Measurements from ENCODE around the gene MCCC1.

The MCCC1 gene

DNA sequence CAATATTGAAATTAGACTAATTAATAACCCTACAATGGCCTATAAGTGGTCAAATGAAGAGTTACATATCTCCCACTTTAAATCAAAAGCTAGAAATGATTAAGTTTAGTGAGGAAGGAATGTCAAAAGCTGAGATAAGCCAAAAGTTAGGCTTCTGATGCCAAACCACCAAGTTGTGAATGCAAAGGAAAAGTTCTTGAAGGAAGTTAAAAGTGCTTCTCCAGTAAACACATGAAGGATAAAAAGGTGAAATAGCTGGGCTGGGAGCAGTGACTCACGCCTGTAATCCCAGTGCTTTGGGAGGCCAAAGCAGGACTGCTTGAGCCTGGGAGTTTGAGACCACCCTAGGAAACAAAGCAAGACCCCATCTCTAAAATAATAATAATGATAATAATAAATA is 72.0 kb downstream of the MCCC1 start:
- no peak for DNase-seq
- Histone ChIP-seq H3K27me3 (replicated peaks) (no peaks in the 10 kb centered on the region), H3K36me3 (replicated peaks) (no peaks in the 10 kb centered on the region), H3K27ac (no peak overlapping the region), H3K4me3 (ENCODE audit: low read depth, low read length) (no peak overlapping the region)
- in situ Hi-C loops (cut with HindIII; ENCODE audit: low pct_ligation_motif_present, low sequenced_read_pairs) = no loop called here
- TF ChIP-seq, protein P1, sequence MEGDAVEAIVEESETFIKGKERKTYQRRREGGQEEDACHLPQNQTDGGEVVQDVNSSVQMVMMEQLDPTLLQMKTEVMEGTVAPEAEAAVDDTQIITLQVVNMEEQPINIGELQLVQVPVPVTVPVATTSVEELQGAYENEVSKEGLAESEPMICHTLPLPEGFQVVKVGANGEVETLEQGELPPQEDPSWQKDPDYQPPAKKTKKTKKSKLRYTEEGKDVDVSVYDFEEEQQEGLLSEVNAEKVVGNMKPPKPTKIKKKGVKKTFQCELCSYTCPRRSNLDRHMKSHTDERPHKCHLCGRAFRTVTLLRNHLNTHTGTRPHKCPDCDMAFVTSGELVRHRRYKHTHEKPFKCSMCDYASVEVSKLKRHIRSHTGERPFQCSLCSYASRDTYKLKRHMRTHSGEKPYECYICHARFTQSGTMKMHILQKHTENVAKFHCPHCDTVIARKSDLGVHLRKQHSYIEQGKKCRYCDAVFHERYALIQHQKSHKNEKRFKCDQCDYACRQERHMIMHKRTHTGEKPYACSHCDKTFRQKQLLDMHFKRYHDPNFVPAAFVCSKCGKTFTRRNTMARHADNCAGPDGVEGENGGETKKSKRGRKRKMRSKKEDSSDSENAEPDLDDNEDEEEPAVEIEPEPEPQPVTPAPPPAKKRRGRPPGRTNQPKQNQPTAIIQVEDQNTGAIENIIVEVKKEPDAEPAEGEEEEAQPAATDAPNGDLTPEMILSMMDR (IDR thresholded peaks at IDR 0.05; ENCODE audit: low read depth, low read length, missing control alignments) = no peak

DNA sequence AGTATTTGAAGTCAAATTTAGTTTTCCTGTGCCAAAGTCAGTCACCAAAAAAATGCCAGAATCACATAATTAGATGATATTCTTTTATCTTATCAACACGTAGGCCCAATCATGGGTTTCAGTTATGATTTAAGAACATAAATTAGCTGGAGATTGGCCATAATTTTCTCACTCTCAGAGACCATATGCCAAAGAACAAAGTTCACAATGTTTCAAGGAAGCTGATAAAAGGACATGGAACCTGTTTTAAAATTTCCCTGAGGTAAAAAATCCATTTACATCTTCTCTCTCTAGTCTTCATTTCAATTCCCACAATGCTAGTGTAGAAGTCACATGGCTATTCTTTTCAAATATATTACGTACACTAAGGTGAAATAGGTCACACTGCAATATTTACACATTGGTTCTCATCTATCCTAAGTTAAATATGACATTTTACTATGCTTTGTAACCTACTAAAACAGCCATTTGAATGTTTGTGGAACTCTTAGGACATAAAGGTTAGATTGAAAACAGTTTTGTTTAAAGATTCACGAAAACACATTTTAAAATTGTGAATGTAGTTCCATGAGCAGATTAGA is 76.3 kb downstream of the MCCC1 start:
- H3K36me3 ChIP-seq (replicated peaks) = peaks cover 4% of the 10 kb centered on the region
- no peak overlapping the region for H3K4me3 ChIP-seq (ENCODE audit: low read depth, low read length)
- in situ Hi-C loops (cut with HindIII; ENCODE audit: low pct_ligation_motif_present, low sequenced_read_pairs) = no loop called here
- H3K27me3 ChIP-seq (replicated peaks) = no peaks in the 10 kb centered on the region
- TF ChIP-seq, protein P1 (IDR thresholded peaks at IDR 0.05; ENCODE audit: low read depth, low read length, missing control alignments) = no peak
- no peak overlapping the region for H3K27ac ChIP-seq
- DNase-seq = no peak

DNA sequence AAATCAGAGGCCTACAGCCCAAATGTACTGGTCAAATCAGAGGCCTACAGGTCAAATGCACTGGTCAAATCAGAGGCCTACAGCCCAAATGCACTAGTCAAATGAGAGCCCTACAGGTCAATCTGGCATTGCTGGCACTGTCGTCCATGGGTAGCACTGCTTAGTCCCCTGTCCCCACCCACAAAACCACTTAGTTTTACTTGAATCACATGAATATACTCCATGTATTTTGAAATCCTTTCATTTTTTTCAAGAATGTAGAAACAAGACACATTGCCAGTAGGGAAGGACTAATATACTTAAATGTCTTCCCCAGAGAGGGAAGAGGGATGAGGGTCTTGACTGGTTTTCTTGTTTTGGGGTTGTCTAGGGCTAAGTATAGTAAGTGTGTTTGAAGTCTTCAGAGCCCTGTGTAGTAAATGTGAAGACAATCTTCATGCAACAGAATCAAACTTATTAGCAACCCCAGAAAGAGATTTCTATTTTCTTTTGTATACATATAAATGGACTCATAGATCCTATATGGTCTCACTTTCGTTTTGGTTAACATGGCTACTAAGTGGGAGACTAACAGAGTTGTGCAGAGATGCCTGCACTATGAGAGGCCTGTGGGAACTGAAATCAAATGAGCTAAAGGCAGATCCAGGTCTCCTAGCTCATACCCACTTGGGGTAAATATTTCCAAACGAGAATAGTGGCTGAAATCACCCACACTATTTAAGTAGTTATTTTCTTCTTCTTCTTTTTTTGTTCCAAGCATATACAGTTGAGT is 80.7 kb downstream of the MCCC1 start:
- Histone ChIP-seq H3K27ac (no peak overlapping the region), H3K27me3 (replicated peaks) (no peaks in the 10 kb centered on the region), H3K4me3 (ENCODE audit: low read depth, low read length) (no peak overlapping the region), H3K36me3 (replicated peaks) (peaks cover 4% of the 10 kb centered on the region)
- in situ Hi-C loops (cut with HindIII; ENCODE audit: low pct_ligation_motif_present, low sequenced_read_pairs) = no loop called here
- TF ChIP-seq, protein P1 (IDR thresholded peaks at IDR 0.05; ENCODE audit: low read depth, low read length, missing control alignments) = no peak
- no peak for DNase-seq

DNA sequence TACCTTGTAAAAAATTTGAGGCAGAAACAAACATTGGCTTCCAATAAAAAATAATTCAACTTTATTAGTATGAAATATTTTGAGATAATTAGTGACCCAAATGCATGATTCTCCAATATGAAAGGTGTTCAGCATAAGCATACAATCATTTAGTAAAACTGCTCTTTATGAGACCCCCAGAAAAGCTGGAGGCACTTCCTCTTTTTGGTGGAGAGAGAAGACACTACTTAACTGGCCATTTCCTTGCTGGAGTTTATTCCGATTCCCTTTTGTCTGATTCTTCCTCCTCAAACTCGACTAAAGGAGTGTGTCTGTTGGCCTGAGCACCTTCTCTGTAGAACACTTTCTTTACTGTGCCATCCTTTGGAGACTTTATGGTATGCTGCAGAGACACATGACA is 84.1 kb downstream of the MCCC1 start:
- no peak overlapping the region for H3K27ac ChIP-seq
- no peaks in the 10 kb centered on the region for H3K27me3 ChIP-seq (replicated peaks)
- TF ChIP-seq, protein P1 (IDR thresholded peaks at IDR 0.05; ENCODE audit: low read depth, low read length, missing control alignments) = no peak
- no peak for DNase-seq
- no peak overlapping the region for H3K4me3 ChIP-seq (ENCODE audit: low read depth, low read length)
- in situ Hi-C loops (cut with HindIII; ENCODE audit: low pct_ligation_motif_present, low sequenced_read_pairs) = no loop called here
- no peaks in the 10 kb centered on the region for H3K36me3 ChIP-seq (replicated peaks)

DNA sequence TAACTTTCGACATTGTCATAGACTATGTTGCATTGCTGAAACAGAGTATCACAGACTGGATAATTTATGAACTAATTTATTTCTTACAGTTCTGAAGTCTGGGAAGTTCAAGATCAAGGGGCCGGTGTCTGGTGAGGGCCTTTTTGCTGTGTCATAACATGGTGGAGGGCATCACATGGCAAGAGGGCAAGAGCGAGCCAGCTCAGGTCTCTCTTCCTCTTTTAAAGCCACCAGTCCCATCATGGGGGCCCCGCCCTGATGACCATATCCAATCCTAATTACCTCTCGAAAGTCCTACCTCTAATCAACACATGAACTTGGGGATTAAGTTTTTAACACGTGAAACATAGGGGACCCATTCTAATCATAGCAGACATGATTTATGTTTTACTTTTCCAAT is 85.4 kb downstream of the MCCC1 start:
- Histone ChIP-seq H3K27me3 (replicated peaks) (no peaks in the 10 kb centered on the region), H3K27ac (no peak overlapping the region), H3K36me3 (replicated peaks) (no peaks in the 10 kb centered on the region), H3K4me3 (ENCODE audit: low read depth, low read length) (no peak overlapping the region)
- DNase-seq = no peak
- TF ChIP-seq, protein P1 (IDR thresholded peaks at IDR 0.05; ENCODE audit: low read depth, low read length, missing control alignments) = no peak
- in situ Hi-C loops (cut with HindIII; ENCODE audit: low pct_ligation_motif_present, low sequenced_read_pairs) = no loop called here

Data from brain microvascular endothelial cell (primary cell).